Right renal cortex interstitium (tissue), 3 donors: ENCODE data around the gene RWDD3. TPM values are rescaled to one million over a fixed set of nuclear protein-coding genes. Genes with fewer than 3 reads are reported as not detected.

ENCODE experiments used
- DNase-seq, 3 donors: peaks; one replicate each; pipeline ENCODE4 v3.0.0-alpha.2; 2013; ENCODE audit warnings: low read depth in 3 of 3, low spot score in 2 of 3
- polyA plus RNA-seq, 3 donors: library from polyadenylated mRNA; unstranded; fragments of 120-200 nt; gene quantifications; one replicate each; pipeline ENCODE4 v1.2.1, GENCODE V29; 2013; ENCODE audit not compliant: insufficient read length in 3 of 3

RWDD3 gene
- polyA plus RNA-seq, 3 donors: 46.9 to 51.9 (median 50.8) TPM

DNA sequence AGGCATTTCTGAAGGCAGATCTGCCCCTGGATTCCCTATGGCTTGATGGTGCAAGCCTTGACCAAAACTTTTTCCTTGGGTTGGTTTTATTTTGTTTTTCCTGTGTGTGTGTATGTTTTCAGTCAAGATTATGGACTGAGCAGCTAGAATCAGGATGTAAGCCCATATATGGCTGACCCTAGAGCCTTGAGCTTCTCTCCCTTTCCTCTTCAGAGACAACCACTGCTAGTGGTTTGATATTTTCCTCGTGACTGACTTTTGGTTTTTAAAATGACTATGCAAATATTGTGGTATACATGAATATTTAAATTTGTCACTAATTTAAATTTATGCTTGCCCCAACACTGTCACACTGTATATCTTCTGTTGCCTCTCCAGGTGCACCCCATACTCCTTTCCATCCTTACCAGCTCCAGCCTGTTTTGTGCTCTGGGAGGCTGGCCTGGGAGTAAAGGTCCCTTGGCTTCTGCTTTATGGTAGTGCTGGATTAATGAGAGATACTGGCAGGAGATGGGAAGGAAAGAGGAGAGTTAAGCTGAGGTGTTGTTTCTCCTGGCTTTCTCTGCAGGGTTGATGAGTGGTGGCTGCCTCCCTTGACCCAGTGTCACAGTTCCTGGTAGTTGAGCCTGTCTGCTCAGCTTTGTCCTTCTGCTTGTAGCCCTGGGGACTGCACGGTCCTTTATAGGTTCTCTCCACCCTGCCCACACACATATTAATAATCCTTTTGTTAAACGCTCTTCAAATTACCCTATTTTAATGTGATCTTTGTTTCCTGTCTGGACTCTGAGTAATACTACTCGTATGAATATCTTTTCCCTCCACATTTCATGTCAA lies 44.4 kb downstream of the RWDD3 start:
- no peak for DNase-seq

DNA sequence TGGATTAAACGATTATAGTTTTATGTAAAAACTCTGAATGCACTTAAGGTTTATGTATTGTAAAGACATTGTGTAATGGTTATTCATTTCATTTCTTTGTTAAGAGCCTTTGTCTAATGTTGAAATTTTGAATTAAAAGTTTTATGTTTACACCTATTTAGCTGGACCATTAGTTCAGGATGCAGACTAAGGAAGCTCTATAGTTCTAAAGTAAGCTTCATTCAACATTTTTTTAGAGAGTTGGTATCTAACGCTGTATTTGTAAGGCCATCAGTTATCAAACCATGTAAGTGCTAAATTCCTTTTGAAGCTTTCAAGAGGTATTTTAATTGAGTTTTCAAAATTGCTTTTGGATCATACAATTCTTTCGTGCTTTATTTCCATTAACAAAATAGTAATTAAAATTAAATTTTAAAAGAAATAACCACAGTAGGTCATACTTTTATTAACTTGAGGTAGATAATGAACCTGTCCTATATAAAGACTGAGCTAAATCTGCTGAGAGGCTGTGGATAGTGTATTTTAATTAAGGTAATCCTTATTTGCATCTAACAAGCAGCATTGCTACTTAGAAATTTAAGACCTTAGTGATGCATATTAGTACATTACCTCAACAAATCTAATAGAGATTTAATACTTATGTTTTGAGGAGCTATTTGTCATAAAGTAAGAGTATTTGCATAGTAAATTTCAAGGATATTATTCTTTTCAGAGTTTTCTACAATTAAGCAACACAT lies 47.9 kb downstream of the RWDD3 start:
- no peak for DNase-seq

DNA sequence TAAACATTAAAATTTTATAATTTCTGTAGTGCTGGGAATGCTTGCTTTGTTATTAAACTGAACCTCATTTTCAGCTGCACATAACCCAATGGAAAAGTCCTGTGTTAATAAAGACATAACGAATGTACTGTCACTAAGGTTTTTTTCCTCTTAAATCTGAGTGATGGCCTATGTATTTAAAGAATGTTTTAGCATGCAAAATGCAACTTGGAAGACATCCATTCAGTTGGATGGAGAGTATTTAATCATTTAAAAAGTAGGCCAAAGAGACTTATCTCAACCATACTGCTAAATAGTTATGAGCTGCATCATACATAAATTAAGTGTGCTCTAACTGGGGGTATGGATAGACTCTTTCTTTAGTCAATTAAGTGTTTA lies 48.5 kb downstream of the RWDD3 start:
- no peak for DNase-seq

DNA sequence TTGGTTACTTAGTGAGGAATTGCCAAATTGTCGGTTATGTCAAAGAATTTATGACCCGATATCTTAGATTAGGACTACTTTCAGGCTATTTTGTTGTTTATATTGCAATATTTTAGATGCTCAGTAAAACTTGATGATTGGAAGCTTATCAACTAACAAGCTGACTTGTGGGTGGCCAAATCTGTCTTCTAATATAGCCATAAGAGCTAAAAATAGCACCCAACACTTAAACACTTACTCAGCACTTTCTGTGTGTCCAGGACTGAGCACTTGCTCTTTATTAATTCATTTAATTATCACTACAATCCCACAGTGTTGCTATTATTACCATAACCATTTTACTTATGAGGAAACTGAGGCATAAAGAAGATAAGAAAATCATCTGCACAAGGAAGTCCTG lies 50.4 kb downstream of the RWDD3 start:
- DNase-seq: no peak

DNA sequence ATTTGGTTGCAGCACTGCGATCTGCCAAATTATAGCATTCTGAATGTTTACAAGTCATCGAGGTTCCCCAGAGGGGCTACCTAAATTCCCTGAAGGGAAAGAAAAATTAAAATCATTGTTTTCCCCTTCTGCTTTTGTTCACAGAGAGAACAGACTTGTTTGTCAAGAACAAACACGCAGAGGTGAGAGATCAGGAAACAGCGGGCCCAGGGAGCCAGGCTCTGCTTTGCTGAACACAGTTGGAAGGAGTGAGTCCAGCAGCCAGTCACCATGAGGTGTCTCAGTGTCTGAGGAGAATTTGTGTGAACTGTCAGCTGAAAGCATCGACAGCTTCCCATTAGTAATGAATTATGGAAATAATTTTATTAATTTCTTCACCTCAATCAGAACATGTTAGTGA lies 52.5 kb downstream of the RWDD3 start:
- DNase-seq: no peak

DNA sequence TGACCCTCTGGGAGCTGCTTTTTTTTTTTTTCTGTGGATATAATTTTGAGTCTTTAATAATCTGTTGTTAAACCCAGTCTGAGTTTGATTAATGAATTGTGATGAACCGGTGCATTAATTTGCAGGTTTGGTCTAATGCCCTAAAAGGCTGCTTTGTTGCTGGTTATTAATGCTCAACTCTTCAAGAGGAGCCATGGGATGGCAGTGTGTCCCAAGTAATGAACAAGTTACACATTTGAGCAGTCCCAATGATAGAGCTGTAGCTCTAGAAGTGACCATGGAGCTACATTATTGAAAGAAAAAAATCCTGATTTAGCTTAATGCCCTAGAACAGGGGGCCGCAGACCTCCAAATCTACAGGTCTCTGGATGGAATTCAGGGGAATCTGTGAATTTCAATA lies 53.1 kb downstream of the RWDD3 start:
- DNase-seq: no peak

DNA sequence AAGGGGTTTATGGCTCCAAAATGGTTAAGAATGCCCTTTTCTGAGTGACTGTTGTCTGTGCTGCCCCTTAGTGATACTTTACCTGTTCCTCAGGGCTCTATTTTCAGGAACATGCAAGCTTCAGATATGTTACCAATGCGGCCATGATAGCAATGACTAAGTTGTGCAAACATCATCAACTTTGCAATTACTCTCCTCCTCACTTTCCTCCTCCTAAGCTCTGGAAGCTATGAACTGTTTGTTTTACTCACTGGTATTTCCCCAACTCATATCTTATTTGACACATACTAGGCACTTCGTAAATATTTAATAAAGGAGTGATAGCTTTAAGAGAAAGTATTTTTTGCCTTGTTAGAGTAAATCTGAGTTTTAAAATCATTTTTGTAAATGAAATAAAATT lies 53.8 kb downstream of the RWDD3 start:
- no peak for DNase-seq

Other genes with a start within 250 kb of the RWDD3 start
- gene ALG14, start 161.3 kb upstream of the RWDD3 start, polyA plus RNA-seq: 10 to 100 TPM; 11.6 to 16.2 (median 14.3) TPM
- gene TLCD4, start 116.9 kb upstream of the RWDD3 start, polyA plus RNA-seq: 1 to 10 TPM; 6.3 to 6.8 (median 6.7) TPM